Thyroid gland (tissue), 4 donors: ENCODE results near the gene LARP1B.

Experiments
- CTCF ChIP-seq, 6 experiments: fragments of 200-600 bp in 3 of 6; fragments of 450-650 bp in 3 of 6; sonication (generic) in 3 of 6; IDR thresholded peaks; one replicate each; pipeline ENCODE4 v1.5.1; 2016 to 2019; ENCODE audit warnings: antibody characterized with exemption in 6 of 6, mild to moderate bottlenecking in 2 of 6, inconsistent platforms in 1 of 6, moderate library complexity in 1 of 6
- POLR2A ChIP-seq, 2 donors: fragments of 450-650 bp; IDR thresholded peaks; one replicate each; pipeline ENCODE4 v1.6.1; 2017; ENCODE audit warnings: antibody characterized with exemption in 2 of 2, mild to moderate bottlenecking in 2 of 2, moderate library complexity in 1 of 2

GRCh38 chr4:128249787-128250668, 188.9 kb downstream of the LARP1B start:
- TF ChIP-seq CTCF (IDR thresholded peaks at IDR 0.05) (no peak), POLR2A (IDR thresholded peaks at IDR 0.05) (no peak)
